GM12874 (cell line): ENCODE data around the gene BRD7.

Experiments
- TF ChIP-seq, protein P1 (sequence below): IDR thresholded peaks from 2 replicates; pipeline ENCODE4 v1.5.1; 2011; ENCODE audit warnings: low read depth, mild to moderate bottlenecking, control low read depth, low read length, moderate library complexity; ENCODE audit not compliant: insufficient read depth

The BRD7 gene

DNA sequence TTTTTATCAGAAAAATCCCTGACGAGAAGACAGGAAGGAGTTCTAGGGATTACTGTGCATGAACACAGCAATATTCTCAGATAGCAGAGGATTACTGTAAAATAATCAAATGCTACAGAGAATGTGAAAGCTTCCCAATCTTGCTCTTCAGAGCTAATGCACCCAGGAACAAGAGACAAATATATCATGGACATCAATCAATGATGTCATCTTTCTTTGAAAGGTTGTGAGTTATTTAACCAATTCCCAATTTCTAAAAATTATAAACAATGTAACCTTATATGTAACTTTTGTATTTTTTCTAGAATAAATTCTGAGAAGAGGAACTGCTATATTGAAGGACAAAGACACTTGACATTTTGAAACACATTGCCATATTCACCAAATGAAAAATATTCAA, 46.5 kb downstream of the BRD7 start:
- TF ChIP-seq, protein P1, sequence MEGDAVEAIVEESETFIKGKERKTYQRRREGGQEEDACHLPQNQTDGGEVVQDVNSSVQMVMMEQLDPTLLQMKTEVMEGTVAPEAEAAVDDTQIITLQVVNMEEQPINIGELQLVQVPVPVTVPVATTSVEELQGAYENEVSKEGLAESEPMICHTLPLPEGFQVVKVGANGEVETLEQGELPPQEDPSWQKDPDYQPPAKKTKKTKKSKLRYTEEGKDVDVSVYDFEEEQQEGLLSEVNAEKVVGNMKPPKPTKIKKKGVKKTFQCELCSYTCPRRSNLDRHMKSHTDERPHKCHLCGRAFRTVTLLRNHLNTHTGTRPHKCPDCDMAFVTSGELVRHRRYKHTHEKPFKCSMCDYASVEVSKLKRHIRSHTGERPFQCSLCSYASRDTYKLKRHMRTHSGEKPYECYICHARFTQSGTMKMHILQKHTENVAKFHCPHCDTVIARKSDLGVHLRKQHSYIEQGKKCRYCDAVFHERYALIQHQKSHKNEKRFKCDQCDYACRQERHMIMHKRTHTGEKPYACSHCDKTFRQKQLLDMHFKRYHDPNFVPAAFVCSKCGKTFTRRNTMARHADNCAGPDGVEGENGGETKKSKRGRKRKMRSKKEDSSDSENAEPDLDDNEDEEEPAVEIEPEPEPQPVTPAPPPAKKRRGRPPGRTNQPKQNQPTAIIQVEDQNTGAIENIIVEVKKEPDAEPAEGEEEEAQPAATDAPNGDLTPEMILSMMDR = no peak

DNA sequence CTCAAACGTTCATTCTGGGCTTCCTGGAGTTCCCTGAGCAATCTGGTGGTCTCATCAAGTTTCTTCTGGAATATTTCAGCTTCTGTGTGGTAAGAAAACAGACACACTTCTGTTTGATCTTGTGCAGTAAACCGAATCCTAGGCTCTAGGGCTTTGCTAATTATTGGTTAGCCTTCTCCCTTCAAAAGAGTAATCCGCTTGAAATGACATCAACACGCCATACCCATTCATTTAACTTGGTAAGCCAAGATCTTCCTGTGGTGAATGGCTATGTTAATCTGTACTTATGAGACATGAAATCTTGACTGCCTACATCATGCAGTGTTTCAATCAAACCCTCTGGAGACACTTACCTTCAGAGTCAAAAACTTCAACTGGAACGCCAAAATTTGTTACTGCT, 48.5 kb downstream of the BRD7 start:
- TF ChIP-seq, protein P1 = no peak

DNA sequence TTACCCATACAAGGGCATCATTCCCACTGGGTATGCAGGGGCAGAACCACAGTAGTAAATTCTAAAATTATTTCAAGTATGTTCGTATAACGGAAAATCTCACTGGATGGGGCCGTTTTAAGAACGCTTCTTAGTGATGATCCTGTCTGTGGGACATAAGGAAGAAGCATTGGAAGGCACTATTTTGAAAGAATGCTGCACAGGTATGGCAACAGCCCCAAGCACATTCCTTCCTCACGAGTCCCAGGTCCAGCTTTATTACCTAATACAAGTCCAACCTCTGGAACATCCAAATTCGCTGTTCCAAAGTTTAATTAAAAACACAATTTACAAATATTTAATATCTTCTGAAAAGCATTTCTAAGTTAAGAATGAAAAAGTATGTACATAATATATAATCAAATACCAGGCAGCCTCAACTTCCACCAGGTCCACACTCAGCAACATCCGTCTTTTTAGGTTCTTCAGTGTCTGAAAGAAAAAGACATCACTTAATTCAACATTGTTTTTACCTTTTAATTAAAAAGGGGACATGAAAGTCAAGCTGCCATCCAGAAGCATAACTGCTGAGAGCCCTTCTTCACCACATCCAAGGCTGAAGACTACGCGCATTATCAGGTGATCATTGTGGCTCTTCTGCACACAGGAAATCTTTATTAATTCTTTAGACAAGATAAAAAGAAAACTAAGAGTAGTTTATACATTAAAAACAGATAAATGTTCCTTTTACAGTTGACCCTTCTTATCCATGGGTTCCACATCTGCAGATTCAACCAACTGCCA, 49.8 kb downstream of the BRD7 start:
- TF ChIP-seq, protein P1 = no peak

- TF ChIP-seq, protein P1 = no peak
Observed at GRCh38 chr16:50316848-50317630, 51.7 kb downstream of the BRD7 start.

DNA sequence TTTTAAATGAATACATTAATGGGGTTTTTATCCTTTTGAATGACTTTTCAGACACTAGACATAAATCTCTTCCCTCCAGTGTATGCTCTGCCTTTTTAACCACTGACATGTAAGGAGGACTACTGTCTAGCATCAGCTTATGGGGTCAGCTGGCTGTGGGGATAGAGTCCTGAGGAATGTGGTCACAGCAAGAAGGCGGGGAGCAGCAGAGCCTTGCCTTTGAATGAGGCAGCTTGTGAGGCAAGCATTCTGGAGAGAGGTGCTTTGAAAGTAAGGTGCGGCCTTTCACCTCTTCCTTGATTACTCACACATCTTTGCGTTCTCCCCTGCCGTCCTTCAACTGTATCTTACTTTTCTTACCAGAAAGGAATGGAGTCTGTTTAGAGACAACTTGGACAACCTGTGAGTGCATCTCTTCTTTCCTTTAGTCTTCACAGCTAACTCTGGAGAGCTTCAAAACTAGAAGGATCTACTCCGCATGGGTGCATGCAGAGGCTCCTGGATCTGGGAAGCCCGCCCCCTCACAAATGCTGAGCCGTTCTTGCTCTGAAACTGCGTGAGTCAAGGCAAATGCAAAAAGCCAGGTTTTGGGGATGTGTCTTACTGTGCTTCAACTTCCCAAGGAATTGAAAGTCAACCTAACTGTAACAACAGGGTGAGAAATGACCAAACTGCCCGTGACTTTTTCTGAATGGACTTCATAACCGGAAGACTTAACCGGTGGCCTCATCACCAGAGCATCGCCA, 52.5 kb downstream of the BRD7 start:
- TF ChIP-seq, protein P1 = no peak

DNA sequence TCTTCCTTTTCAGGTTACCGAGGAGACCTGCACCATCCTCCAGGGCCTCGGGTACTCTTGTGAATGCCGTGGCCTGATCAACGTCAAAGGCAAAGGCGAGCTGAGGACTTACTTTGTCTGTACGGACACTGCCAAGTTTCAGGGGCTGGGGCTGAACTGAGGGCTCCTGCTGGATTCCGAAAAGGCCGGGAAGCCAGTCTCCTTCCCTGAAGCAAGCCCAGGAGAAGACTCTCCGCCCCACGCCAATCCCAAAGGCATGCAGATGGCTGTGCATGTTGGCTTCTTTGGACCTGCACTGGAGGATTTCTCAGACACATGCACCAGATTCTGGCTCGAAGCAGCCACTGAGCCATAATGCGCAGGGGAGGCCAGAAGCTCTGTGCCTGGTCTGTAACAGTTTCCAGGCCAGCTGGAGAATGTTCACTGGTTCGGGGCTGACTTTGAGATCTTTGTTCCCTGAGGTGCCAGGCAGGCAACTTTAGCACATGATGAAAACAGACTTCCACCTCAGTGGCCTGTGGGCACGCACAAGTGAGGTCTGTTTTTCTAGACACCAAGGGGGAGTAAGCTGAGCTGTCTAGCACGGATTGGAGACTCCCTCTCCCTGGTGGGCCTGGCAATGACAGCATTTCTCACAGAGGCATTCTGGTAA, 53.3 kb downstream of the BRD7 start:
- TF ChIP-seq, protein P1 = no peak
